Fibroblast of skin of scalp (primary cell): ENCODE measurements around the gene HES3.

Experiments used
- DNase-seq: peaks from one replicate; pipeline ENCODE4 v3.0.0-alpha.2; 2013

The HES3 gene

DNA sequence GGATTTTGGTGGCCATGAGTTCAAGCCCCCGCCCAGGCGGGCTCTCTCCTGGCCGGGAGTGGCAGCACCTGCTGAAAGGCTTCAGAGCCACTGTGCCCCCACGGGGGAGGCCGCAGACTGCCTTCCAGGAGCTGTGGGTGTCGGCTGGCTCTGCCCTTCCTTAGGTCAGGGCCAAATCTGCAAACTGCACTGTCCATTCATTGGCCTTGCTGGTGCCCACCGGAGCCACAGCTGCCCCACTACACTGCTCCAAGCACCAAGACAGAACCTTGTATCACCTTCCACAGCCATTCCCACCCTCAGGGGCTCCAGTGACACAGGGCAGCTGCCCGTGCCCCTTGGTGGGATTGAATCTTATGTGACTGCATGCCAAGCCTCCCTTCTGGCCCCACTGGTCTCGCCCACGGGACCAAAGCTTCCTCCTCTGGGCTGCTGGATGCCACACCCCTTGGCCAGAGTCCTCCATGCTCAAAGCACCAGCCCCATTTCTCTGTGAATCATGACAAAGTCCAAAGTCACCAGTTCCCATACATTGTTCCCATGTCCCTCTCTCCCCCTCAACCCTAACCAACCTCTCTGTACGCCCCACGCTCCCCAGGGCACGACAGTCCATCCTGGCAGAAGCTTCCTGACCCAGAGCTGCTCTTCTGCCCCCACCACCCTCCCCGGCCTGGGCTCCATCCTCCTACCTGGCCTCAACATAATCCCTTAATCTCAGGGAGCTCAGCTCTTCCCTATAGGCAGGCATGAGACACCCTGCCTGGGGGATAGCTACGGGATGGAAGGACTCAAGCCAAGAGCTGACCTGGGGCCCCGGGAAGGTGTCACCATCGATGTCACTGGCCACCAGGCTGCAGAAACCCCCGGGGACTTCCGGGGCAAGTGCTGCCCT is 37.8 kb downstream of the HES3 start:
- no peak for DNase-seq

DNA sequence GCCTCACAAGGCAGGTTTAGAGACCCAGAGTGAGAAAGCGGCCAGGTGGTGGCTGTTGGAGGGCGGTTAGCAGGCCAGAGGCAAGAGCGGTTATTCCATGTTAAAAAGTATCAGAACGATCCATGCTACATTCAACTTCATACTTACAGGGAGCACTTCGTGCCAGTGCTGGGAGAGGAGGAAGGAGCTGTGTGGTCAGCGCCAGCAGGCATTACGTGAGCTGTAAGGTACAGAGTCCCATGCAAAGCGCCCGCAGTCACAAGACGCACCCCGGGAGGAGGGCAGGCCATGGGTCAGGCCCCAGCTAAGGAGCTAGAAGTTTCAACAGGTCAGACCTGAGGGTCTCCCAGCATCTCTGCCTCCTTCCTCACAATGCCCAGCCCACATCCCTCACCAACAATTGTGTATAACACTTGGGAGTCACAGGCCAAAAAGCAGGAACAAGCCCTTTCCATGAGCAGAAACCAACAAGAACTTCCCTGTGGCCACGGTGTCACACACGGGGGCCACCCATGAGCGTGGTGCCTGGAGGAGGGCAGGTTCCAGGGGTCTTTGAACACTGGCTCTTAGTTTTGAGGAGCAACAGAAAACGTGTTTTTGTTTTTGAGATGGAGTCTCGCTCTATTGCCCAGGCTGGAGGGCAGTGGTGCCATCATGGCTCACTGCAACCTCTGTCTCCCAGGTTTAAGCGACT is 38.7 kb downstream of the HES3 start:
- no peak for DNase-seq

DNA sequence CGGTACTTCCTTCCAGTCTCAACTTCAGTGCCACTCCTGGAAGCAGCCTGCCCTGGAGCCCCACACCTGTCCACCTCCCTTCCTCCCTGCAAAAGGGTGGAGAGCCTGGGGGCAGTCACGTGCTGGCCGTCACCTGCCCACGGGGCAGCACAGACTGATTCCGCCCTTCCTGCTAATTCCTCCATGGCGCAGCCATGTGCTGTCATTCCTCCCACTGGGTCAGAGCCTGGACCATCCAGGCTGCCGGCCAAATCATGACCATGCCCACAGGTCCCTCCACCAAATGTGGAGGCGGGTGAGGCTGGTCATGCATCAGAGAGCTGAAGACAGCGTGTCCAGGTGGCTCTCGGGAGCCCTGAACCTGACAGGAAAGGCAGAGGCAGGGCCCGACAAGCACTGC is 41.4 kb downstream of the HES3 start:
- no peak for DNase-seq

DNA sequence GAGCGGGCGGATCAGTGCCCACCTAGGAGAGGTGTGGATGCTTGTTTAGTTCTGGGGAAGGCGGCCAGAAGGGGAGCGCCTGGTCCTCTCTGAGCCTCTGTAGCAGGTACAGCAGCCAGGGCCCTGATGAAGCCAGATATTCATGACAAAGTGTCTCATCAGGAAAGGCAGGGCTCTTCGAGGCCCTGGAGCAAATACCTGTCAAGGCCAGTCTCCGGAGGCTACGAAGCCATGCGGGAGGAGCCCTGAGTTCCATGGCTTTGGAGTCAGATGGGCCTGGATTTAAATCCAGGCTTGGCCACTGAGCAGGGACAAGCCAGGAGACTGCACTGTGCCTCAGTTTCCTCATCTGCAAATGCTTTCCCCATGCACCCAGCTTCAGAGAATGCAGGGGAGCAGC is 42.3 kb downstream of the HES3 start:
- no peak for DNase-seq

DNA sequence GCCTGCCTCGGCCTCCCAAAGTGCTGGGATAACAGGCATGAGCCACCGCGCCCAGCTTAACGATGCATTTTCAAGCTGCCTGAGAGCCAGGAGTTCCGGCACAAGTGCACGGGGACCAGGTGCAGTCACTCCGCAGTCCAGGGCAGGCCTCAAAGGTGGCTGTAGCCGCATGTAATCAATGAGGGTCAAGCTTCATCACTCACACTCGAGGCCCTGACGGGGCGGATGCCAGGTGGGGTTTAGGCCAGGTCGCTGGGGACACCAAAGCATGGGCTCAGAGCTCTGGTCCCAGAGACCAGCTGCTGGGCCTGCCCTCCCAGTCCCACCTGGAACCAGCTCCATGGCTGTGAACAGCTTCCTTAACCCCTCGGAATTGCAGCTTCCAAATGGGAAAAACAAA is 43.0 kb downstream of the HES3 start:
- DNase-seq = no peak

DNA sequence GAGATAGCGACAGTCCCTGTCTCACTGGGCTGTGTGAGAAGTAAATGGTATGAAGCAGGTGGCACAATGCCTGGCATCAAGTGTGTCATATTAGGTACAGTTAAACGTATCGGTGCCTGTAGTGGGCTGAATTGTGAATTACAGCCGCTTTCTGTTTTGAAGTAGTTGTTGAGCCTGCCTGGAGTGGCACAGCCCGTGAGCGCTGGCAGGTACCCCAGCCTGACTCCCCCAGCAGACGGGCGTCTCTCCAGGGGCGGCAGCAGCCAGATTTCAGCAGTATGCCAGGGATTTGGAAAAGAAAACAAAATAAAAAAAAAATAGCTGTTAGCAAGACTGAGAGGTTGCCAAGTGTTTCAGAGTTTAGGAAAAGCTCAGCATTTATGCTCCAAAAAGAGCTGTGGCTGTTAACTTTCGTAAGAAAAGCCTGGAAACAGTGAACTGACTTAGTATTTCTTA is 43.5 kb downstream of the HES3 start:
- DNase-seq = no peak

DNA sequence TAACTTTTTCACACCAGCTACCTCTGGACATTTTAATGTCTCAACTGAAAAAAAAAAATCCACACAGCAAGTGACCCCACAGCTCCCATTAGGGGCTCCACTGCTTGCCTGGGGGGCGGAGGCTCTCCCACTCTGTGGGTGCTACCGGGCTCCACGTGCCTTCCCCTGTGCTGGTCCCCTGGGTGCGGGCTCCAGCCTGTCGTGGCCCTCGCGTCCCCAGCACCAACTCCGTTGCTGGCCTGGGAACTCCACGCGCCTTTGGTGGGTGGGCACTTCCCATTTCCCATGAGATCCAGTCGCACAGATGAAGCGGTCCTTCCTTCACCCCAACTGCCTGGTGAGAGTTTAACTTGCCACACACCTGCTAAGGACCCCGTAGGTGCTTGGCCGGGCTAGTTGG is 44.0 kb downstream of the HES3 start:
- DNase-seq = no peak

DNA sequence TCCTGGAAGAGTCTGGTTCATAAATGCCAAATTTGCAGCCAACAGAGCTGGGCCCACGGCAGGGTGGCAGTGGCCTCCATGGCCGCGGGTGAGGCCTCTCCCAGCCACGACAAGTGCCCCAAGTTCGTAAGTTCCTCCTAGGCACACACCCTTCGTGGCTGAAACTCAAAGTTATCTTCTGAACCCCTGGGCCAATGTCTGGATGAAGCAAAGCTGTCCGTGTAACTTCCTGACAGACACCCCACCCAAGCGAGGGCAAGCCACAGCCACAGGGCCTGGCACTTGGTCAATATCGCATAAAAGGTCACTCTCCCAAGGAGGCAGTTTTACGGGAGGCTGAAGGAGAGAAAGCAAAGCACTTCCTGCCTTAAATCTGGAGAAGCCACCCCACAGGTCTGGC is 44.7 kb downstream of the HES3 start:
- DNase-seq = no peak

- DNase-seq = no peak
These were observed 48.1 kb downstream of the HES3 start for GRCh38 chr1:6292102-6292501.

GRCh38 chr1:6294080-6294889 is 50.3 kb downstream of the HES3 start:
- no peak for DNase-seq

GRCh38 chr1:6294890-6295556 is 51.0 kb downstream of the HES3 start:
- no peak for DNase-seq
